Stimulated activated CD8-positive, alpha-beta memory T cell treated with anti-CD3 and anti-CD28 coated beads, Interleukin-4, amount 100 ng/mL, for 4 hours (primary cell): ENCODE measurements around the gene IMMT.

Source experiments
- DNase-seq, 2 donors: peaks; one replicate each; pipeline ENCODE4 v3.0.0-alpha.2; 2020; ENCODE audit warnings: low read depth in 2 of 2, low spot score in 1 of 2

The IMMT gene

GRCh38 chr2:86094229-86094628 lies 101.0 kb downstream of the IMMT start:
- no peak for DNase-seq
